HG03378 (cell line): ENCODE results near the gene RMRP.

Source experiments
- ATAC-seq: cut with Tn5 transposase; IDR thresholded peaks from one replicate; pipeline ENCODE4 v1.9.1; 2021; ENCODE audit warnings: mild to moderate bottlenecking, moderate library complexity; ENCODE audit not compliant: unreplicated experiment

The RMRP gene

DNA sequence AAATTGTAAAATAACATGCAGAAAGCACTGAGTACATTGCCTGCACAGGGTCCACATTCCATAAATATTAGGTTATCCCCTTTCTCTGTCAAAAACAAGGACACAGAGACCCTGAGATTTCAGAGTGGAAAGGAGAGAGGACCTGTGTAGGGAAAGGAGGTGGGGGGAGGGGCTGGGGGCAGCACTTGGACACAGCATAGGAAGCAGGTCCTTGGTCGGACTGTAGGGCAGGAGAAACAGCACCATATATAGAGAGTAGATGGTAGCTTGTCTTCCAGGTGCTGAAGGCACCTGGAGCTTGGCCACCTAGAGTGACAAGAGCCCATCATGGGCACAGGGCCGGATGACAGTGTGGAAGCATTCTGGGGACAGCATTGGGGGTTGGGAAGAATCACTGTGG is 29.5 kb upstream of the RMRP start:
- no peak for ATAC-seq

DNA sequence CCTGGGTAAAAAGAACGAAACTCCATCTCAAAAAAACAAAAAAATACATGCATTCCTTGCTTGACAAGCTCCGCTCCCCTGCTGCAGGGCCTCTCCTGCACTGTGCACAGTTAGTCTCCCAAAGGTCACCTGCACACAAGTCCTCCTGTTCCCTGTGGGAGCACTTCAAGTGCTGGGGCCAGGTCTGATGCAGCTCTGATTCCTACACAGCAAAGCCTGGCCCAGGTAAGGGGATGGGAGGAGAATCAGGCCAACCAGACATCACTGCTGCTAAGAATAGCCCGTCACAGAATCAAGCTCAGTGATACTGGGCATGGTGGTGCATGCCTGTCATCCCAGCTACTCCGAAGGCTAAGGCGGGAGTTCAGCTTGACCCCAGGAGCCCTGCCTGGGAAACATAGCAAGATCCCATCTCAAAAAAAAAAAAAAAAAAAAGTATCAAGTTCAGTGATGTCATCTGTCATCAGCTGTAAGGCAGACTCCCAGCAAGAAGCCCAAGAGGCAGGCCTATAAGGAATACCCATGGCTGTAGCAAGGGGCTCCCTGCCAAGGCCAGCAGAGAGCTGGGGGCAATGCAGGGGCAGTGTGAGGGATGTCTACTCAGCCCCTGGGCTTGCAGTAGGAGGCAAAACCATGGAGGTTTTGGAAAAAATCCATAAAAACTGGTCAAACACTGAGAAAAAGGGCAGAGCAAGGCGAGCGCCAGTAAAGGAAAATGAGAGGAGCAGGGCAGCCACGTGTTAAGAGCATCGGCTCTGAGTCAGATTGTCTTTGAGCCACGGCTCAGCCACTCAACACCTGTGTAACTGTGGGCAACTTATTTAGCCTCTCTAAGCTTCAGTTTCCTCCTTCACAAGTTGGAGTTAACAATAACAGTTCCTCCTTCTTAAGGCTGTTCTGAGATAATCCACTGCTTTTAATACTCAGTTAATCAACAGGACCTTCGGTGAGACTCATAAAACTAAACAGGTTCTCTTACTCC is 28.7 kb upstream of the RMRP start:
- no peak for ATAC-seq

DNA sequence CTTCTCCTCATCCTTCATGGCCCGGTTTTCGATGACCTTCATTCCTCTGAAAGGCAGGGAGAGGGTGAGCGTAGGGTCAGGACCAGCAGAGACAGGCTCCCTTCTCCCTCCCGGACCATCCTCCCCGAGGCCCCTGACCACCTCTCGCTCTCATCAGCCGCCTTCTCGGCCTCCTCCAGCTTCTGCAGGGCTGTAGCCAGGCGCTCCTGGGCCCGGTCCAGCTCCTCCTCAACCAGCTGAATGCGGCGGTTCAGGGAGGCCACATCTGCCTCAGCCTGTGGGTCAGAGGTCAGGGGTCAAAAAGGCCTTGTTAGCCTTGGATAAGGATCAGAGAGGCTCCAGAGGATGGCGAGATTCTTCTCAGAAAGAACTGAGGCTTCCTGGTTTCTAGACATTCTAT is 27.7 kb upstream of the RMRP start:
- ATAC-seq = no peak

DNA sequence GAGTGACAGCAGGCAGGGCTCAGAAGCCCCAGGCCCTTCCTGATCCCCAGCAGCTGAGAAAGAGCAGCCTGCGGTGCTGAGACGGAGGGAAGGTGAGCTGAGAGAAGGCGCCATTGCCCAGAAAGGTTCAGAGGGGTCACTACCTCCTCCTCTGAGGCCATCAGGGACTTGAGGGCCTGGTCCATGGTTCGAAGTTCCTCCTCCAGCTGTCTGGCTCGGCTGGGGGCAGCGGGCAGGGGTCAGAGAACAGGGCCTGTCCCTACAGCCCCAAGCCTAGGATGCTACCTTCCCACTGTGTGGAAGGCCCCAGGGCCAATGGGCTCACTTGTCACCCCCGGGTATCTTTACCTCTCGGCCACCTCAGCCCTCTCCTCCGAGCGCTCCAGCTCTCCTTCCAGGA is 27.1 kb upstream of the RMRP start:
- no peak for ATAC-seq

DNA sequence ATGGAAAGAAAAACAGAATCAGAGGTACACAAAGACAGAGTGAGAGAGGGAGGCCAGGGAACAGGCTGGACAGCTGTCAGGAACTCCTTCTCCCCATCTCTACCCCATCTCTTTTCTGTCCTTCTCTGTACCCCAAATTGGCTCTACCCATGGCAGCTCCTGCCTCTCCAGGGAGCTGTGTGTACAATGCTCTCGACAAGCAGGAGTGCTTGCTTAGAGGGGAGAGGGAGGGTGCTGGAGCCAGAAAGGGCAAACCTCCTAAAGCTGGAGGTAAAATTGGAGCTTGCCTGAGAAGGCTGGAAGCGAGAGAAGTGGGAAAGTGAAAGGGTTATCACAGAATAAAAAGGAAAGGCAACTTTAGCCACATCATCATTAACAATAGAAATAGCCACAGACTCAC is 25.5 kb upstream of the RMRP start:
- ATAC-seq = no peak

DNA sequence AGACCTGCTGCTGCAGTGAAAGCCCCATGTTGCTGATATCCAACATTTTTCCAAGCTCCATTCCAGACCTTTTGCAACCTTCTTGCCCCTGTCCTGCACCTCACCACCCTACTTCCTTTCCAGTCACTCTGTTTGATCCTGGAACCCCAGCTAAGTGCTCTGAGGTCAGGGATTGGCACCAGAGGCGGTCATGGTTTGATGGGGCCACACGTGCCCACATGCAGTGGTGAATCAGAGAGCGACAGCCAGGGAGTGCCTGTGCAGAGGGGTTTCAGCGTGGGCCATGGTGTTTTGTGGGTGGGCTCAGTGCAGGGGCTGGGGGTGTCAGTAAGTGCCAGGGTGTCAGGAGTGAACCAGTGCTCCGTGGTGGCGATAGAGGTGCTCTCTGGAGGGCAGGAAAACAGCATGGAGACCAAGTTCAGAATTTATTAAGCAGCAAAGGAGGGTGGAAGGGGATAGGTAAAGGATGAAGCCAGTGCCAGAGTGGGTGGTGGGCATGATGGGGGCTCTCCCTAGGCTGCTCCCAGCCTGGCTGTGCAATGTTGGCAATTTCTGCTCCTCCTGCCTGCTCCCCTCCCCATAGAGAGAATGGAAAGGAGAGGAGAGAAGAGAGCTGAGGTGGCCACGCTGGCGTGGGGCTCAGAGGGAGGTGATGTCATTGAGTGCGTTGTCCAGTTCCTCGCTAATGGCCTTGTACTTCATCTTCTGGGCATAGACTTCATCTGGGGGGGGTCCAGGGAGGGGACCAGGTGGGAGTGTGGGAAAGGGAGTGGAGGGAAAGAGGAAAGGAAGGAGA is 24.9 kb upstream of the RMRP start:
- no peak for ATAC-seq

DNA sequence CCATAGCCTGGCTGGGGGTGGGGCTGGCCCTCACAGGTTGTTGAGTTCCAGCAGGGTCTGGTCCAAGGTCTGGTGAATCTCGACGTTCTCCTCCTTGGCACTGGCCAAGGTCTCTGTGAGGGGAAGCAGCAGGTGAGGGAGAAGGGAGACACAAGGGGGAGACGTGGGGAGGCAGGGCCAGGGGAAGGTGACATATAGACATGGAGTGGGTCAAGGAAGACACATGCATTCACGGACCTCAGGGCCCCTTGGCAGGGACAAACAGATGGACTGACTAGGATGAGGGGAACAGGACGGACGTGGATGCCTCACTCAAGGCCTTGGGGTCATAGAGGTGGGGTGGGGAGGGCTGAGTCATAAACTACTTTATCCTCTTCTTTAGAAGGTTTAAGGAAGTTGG is 24.2 kb upstream of the RMRP start:
- no peak for ATAC-seq

DNA sequence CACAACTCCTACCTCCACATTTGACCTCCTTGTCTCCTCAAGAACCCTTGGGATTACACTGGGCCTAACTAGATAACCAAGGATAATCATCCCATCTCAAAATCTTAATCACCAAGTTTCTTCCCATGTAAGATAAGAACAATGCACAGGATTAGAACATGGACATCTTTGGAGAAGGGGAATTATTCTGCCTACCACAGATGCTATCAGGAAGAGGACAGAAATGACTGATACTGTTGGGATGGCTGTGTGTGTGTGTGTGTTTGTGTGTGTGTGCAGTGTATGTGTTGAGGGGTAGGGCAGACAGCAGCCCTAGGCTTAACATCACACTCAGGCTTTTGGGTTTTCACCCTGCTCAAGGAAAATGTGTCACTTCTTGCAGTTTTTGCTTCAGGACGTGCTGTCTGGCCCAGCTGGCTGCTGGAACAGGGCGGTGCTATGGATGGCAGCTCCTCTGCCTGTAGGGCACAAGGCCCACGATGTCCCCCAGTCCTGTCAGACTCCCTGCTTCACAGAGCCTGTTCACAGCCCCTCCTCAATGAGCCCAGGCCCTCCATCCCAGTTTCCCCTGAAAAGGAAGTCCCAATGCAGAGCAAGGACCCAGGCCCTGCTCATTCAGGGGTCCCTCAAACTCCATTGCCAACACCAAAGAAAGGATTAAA is 23.7 kb upstream of the RMRP start:
- no peak for ATAC-seq

DNA sequence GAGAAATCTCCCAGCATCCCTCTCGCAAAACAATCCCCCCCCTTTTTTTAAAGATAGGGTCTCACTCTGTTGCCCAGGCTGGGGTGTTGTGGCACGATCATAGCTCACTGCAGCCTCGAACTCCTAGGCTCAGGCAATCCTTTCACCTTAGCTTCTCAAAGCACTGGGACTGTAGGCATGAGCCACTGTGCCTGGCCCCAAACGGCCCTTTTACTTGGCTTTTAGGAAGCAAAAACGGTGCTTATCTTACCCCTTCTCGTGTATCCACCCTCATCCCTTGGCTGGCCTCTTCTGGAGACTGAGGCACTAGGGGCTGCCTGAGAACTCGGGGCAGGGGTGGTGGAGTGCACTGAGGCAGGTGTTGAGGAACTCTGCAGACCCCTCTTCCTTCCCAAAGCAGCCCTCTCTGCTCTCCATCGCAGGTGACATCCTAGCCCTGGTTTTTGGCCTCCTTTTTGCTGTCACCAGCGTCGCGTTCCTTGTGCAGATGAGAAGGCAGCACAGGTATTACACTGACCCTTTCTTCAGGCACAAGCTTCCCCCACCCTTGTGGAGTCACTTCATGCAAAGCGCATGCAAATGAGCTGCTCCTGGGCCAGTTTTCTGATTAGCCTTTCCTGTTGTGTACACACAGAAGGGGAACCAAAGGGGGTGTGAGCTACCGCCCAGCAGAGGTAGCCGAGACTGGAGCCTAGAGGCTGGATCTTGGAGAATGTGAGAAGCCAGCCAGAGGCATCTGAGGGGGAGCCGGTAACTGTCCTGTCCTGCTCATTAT is 22.7 kb upstream of the RMRP start:
- ATAC-seq = no peak

DNA sequence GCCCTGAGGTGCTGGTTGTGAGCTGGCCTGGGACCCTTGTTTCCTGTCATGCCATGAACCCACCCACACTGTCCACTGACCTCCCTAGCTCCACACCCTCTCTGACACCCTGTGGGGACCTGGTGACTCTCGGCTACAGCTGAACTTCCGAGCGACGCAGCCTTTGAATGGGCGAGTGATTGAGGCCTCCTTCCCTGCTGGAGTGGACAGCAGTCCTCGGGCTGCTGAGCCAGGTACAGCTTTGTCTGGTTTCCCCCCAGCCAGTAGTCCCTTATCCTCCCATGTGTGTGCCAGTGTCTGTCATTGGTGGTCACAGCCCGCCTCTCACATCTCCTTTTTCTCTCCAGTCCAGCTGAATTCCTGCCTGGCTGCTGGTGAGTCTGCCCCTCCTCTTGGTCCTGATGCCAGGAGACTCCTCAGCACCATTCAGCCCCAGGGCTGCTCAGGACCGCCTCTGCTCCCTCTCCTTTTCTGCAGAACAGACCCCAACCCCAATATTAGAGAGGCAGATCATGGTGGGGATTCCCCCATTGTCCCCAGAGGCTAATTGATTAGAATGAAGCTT is 22.0 kb upstream of the RMRP start:
- no peak for ATAC-seq

DNA sequence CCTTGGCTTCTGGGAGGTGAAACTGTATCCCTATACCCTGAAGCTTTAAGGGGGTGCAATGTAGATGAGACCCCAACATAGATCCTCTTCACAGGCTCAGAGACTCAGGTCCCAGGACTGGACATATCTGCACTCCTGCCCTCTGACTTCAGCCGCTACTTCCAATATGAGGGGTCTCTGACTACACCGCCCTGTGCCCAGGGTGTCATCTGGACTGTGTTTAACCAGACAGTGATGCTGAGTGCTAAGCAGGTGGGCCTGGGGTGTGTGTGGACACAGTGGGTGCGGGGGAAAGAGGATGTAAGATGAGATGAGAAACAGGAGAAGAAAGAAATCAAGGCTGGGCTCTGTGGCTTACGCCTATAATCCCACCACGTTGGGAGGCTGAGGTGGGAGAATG is 21.3 kb upstream of the RMRP start:
- ATAC-seq = no peak

DNA sequence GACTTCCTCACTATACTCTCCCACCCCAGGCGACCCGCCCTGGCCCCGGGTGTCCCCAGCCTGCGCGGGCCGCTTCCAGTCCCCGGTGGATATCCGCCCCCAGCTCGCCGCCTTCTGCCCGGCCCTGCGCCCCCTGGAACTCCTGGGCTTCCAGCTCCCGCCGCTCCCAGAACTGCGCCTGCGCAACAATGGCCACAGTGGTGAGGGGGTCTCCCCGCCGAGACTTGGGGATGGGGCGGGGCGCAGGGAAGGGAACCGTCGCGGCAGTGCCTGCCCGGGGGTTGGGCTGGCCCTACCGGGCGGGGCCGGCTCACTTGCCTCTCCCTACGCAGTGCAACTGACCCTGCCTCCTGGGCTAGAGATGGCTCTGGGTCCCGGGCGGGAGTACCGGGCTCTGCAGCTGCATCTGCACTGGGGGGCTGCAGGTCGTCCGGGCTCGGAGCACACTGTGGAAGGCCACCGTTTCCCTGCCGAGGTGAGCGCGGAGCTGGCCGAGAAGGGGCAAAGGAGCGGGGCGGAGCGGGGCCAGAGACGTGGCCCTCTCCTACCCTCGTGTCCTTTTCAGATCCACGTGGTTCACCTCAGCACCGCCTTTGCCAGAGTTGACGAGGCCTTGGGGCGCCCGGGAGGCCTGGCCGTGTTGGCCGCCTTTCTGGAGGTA is 18.0 kb upstream of the RMRP start:
- no peak for ATAC-seq

DNA sequence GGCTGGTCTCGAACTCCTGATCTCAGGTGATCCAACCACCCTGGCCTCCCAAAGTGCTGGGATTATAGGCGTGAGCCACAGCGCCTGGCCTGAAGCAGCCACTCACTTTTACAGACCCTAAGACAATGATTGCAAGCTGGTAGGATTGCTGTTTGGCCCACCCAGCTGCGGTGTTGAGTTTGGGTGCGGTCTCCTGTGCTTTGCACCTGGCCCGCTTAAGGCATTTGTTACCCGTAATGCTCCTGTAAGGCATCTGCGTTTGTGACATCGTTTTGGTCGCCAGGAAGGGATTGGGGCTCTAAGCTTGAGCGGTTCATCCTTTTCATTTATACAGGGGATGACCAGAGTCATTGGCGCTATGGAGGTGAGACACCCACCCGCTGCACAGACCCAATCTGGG is 17.4 kb upstream of the RMRP start:
- no peak for ATAC-seq

DNA sequence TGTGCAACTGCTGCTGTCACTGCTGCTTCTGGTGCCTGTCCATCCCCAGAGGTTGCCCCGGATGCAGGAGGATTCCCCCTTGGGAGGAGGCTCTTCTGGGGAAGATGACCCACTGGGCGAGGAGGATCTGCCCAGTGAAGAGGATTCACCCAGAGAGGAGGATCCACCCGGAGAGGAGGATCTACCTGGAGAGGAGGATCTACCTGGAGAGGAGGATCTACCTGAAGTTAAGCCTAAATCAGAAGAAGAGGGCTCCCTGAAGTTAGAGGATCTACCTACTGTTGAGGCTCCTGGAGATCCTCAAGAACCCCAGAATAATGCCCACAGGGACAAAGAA is 16.2 kb upstream of the RMRP start:
- no peak for ATAC-seq

DNA sequence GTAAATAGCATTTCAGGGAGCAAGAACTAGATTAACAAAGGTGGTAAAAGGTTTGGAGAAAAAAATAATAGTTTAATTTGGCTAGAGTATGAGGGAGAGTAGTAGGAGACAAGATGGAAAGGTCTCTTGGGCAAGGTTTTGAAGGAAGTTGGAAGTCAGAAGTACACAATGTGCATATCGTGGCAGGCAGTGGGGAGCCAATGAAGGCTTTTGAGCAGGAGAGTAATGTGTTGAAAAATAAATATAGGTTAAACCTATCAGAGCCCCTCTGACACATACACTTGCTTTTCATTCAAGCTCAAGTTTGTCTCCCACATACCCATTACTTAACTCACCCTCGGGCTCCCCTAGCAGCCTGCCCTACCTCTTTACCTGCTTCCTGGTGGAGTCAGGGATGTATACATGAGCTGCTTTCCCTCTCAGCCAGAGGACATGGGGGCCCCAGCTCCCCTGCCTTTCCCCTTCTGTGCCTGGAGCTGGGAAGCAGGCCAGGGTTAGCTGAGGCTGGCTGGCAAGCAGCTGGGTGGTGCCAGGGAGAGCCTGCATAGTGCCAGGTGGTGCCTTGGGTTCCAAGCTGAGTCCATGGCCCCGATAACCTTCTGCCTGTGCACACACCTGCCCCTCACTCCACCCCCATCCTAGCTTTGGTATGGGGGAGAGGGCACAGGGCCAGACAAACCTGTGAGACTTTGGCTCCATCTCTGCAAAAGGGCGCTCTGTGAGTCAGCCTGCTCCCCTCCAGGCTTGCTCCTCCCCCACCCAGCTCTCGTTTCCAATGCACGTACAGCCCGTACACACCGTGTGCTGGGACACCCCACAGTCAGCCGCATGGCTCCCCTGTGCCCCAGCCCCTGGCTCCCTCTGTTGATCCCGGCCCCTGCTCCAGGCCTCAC is 15.6 kb upstream of the RMRP start, which contains the start of gene CA9:
Gene CA9 (plus strand): TSS at position 797 of the 893 bp plus-strand sequence. CDS start 32 bp downstream, at position 829.
- ATAC-seq = no peak

DNA sequence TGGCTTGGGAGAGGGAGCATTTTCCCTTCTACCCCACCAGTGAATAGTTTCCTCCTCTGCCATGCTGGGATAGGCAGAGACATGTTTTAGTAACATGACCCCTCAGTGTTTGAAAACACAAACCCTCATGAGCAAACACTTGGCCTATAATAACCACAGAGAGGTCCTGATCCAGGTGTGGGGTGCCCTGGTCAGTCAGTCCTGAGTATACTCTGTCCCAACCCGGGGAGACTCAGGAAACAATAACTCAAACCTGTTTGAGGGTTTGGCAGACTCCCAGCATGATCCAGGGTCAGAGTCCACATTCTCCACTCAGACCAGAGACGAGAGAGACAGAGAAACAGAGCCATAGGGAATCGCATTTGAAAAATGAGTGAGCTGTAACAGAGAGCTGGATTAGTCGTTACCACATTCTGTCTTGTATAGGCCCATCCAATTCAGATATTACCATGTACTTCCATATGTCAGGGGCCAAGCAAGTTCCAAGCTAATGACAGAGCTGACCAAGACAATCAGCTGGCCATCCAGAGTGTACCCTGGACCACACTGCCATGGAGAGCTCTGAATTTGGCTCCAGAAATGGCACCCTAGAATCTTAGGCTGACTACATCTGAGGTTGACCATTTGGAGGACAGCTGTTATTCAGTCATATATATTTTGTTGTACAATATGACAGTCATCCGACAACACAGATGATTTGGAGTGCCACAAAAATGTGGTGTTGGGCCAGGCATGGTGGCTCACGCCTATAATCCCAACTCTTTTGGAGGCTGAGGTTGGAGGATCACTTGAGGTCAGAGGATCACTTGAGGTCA is 11.7 kb upstream of the RMRP start:
- no peak for ATAC-seq

DNA sequence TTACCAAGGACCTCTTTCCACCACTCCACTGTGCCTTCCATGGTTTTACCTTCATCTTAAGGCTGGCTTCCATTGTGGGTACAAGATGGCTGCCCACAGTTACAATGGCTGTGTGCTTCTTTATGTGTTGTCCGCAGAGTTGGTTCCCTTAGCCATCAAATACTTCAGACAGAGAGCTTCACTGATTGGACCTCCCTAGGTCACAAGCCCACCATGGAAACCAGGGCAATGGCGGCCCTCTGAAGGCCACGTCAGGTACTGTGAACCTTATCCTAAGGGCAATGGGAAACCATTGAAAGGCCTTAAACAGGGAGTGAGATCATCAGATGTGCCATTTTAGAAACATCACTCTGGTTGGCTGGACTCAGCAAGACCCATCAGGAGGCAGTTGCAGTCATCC is 10.1 kb upstream of the RMRP start:
- no peak for ATAC-seq

DNA sequence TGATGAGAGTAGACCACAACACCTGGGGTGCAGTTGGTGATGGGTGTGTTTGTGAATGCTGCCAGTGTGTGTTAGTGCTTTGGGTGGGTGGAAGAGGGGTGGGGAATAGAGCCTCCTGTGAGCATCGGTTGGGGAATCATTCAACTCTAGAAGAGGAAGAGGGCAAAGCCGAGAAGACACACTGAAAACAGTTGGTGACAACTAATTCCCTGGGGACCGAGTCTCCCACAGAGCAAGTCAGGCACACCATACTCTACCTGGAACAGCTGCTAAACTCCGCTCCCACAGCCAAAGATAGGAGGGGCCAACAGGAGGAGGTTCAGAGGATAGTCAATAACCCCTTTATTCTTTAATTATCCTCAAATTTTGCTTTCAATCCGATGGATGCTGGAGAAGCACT is 8.7 kb upstream of the RMRP start:
- no peak for ATAC-seq
